ENCODE measurements around the gene SYNE1.

Gene SYNE1

DNA sequence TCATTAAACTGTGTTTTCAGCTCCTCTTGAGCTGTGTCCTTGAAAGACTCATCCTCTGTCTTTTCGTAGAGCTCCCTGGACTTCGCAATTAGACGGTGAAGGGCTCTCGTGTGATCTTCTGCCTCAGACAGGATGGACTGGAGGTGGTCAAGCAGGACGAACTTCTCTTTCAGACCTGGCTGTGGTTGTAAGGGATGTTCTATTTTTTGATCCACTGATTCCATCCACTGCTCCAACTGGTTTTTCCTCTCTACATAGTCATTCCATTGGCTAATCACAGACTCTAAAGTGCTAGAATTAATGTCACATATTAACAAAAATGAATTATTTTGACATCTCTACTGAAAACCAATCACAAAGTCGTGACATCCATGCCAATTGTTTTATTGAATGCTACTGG lies 250.1 kb downstream of the SYNE1 start:
- H3K9me3 Mint-ChIP-seq = no peaks in the 10 kb centered on the region
- no peak for DNase-seq
- H3K36me3 Mint-ChIP-seq (ENCODE audit: low read depth) = no peaks in the 10 kb centered on the region
- no peak overlapping the region for H3K4me3 Mint-ChIP-seq
- H3K4me1 Mint-ChIP-seq (ENCODE audit: low read depth) = no peaks in the 10 kb centered on the region
- peaks cover 23% of the 10 kb centered on the region for H3K27me3 Mint-ChIP-seq
- H3K27ac Mint-ChIP-seq = no peak overlapping the region

DNA sequence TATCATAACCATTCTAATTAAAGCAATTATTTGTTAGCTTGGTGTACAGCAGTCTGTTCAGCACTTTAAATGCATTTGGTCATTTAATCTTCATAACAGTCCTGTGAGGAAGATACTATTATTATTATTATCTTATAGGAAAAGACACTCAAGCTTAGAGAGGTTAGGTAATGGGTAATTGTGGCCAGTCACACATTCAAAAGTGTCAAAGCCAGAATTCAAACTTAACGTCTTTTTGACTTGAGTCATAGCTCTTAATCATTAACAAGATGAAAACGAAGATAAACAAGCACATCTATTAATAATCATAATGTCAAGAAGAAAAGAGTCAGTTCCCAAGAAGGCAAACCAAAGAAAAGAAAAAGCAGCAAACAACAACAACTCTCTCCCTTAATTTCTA lies 251.0 kb downstream of the SYNE1 start:
- no peak overlapping the region for H3K27ac Mint-ChIP-seq
- peaks cover 25% of the 10 kb centered on the region for H3K27me3 Mint-ChIP-seq
- H3K9me3 Mint-ChIP-seq = no peaks in the 10 kb centered on the region
- DNase-seq = no peak
- H3K4me1 Mint-ChIP-seq (ENCODE audit: low read depth) = no peaks in the 10 kb centered on the region
- H3K36me3 Mint-ChIP-seq (ENCODE audit: low read depth) = no peaks in the 10 kb centered on the region
- no peak overlapping the region for H3K4me3 Mint-ChIP-seq

DNA sequence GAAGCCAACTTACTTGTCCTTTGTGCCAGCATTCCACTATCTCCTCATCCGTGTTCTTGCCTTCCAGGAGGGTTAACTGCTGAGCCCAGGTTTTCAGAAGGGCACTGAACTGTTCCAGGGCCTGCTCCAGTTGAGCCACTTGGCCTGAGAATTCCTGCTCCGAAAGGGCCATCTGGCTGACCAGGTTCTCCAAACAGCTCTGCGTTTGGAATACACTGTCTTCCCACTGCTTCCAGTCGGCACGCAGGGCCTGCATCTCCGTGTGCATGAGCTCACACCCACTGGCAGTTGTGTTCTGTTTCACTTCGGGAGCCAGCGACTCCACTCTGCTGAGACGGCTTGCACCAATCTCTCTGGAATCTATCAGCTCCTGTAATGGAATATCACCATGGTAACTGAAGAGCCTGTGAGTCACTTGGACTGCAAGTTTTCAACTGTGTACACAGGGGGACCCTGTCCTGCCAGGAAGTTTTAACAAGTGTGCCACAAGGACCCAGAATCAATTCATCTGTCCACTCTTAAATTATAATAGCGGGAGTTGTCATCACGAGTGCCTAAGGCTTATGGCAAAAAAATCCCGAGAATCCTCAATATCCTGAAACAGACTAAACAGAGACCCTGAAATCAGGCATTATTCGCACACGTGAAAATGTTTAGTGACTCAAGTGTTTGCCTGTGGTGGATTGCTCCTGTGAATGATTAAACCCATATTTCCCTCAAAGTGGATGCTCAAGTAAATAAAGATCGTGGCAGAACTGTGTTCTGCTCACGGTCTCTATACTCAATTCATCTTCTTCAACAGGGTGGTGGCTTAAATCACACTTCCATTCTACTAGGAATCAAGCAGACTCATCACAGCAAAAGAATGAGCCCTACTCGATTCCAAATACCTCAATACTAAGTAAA lies 255.9 kb downstream of the SYNE1 start:
- H3K27me3 Mint-ChIP-seq = peaks cover 15% of the 10 kb centered on the region
- no peaks in the 10 kb centered on the region for H3K9me3 Mint-ChIP-seq
- no peaks in the 10 kb centered on the region for H3K4me1 Mint-ChIP-seq (ENCODE audit: low read depth)
- H3K27ac Mint-ChIP-seq = no peak overlapping the region
- DNase-seq = no peak
- H3K36me3 Mint-ChIP-seq (ENCODE audit: low read depth) = no peaks in the 10 kb centered on the region
- H3K4me3 Mint-ChIP-seq = no peak overlapping the region

DNA sequence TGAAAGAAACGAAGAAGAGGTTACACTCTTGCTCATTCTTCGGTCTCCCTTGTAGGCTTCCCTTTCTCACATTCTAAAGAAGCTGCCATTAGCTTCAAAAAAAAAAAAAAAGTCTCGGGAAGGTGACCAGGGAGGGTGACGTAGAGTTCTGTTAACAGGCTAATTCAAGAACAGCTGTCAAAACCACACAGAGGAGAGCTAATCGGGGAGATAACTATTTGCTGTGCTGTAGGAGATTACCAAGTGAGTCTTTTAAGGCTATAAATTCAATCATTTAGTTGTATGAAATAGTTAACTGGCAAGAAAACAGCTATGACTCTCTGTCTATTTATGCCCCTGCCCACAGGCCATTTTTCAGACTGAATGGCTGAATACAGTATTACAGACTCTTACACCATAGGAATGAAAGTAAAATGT lies 256.8 kb downstream of the SYNE1 start:
- Mint-ChIP-seq H3K27me3 (peaks cover 15% of the 10 kb centered on the region), H3K4me1 (ENCODE audit: low read depth) (no peaks in the 10 kb centered on the region), H3K4me3 (no peak overlapping the region), H3K27ac (no peak overlapping the region), H3K9me3 (no peaks in the 10 kb centered on the region), H3K36me3 (ENCODE audit: low read depth) (no peaks in the 10 kb centered on the region)
- DNase-seq = no peak

DNA sequence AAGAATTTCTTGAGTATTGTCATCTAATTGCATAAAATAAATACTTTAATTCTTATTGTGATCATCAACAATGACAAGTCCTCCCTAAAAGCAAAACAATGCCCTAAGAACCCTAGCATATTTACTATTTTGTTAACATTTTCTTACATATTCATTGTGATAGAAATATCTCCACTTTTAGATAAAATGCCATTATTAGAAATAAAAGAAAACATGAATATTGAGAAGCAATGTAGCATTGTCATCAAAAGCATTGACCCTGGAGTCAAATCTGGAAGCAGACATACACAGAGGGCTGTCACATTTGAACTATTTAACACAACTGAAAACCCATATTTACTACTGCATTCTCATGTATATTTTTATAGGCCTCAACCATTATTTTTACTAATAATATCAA lies 257.7 kb downstream of the SYNE1 start:
- H3K27me3 Mint-ChIP-seq = peaks cover 15% of the 10 kb centered on the region
- no peak for DNase-seq
- H3K4me1 Mint-ChIP-seq (ENCODE audit: low read depth) = no peaks in the 10 kb centered on the region
- no peak overlapping the region for H3K4me3 Mint-ChIP-seq
- no peaks in the 10 kb centered on the region for H3K36me3 Mint-ChIP-seq (ENCODE audit: low read depth)
- no peaks in the 10 kb centered on the region for H3K9me3 Mint-ChIP-seq
- no peak overlapping the region for H3K27ac Mint-ChIP-seq

DNA sequence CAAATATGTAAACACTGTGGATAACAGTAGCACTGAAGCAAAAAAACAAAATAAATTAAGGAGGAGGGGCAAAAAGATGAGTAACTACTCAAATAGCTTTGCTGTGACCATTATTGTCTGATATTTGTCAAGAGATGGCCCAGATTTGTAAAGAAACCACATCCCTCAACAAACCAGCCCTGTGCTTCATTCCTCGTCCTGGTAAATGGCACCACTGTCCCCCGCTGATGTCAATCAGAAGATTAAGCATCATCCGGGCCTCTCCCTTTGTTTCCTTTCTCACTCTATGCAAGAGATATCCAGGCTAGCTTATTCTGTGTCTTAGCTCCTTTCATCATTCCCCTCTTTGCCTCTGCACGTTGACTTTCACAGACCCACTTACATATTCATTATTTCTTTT lies 259.0 kb downstream of the SYNE1 start:
- Mint-ChIP-seq H3K27ac (no peak overlapping the region), H3K36me3 (ENCODE audit: low read depth) (no peaks in the 10 kb centered on the region), H3K27me3 (peaks cover 8% of the 10 kb centered on the region), H3K4me1 (ENCODE audit: low read depth) (no peaks in the 10 kb centered on the region), H3K4me3 (no peak overlapping the region), H3K9me3 (no peaks in the 10 kb centered on the region)
- DNase-seq = no peak

DNA sequence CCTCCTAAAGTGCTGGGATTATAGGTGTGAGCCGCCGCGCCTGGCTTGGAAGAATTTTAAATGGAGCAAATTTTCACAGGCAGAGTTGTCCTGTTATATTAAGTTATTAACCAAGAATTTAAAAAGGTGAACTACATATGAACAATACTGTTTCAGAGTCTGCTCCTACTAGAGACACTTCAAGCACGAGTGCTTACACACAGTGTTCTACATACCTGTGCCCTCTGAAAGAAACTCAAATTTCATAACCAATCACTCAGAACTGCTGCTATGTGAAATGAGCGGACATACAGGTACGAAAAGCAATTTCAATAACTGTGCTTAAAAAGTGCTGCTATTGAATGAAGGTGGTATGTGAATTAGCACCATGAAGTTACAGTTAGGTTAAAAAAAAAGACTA lies 262.0 kb downstream of the SYNE1 start:
- H3K4me3 Mint-ChIP-seq = no peak overlapping the region
- H3K4me1 Mint-ChIP-seq (ENCODE audit: low read depth) = no peaks in the 10 kb centered on the region
- peaks cover 11% of the 10 kb centered on the region for H3K27me3 Mint-ChIP-seq
- no peak for DNase-seq
- H3K36me3 Mint-ChIP-seq (ENCODE audit: low read depth) = no peaks in the 10 kb centered on the region
- H3K9me3 Mint-ChIP-seq = no peaks in the 10 kb centered on the region
- H3K27ac Mint-ChIP-seq = no peak overlapping the region

DNA sequence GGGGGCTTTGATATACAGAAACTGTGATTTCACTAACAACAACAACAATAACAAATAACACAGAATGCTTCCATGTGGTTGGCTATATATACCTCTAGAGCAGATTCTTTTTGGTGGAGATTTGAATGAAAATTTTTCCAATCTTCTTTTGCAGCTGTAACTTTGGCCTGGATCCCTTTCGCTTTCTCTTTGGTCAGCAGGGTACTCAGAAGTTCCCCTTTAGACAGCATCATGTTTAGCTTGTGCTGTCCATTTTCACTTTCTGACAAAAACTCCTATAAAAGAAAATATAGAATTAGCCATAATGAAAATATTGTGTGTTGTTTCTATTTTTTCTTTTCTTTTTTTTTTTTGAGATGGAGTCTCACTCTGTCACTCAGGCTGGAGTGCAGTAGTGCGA lies 264.2 kb downstream of the SYNE1 start:
- H3K4me3 Mint-ChIP-seq = no peak overlapping the region
- H3K36me3 Mint-ChIP-seq (ENCODE audit: low read depth) = no peaks in the 10 kb centered on the region
- H3K4me1 Mint-ChIP-seq (ENCODE audit: low read depth) = no peaks in the 10 kb centered on the region
- no peak overlapping the region for H3K27ac Mint-ChIP-seq
- peaks cover 23% of the 10 kb centered on the region for H3K27me3 Mint-ChIP-seq
- no peak for DNase-seq
- H3K9me3 Mint-ChIP-seq = no peaks in the 10 kb centered on the region

DNA sequence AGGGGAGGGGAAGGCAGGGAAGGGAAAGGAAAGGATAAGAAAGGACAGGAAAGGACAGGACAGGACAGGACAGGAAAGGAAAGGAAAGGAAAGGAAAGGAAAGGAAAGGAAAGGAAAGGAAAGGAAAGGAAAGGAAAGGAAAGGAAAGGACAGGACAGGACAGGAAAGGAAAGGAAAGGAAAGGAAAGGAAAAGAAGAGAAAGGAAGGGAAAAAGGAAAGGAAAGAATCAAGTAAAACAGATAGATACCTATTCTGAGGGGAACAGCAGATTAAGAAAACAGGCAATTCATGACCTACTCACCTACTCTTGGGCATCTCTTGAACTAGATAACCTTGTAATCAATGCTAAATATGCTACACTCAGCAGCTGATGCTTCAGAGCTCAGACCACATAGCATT lies 265.4 kb downstream of the SYNE1 start:
- no peak overlapping the region for H3K4me3 Mint-ChIP-seq
- no peaks in the 10 kb centered on the region for H3K4me1 Mint-ChIP-seq (ENCODE audit: low read depth)
- DNase-seq = no peak
- H3K27me3 Mint-ChIP-seq = peaks cover 23% of the 10 kb centered on the region
- H3K36me3 Mint-ChIP-seq (ENCODE audit: low read depth) = no peaks in the 10 kb centered on the region
- no peak overlapping the region for H3K27ac Mint-ChIP-seq
- no peaks in the 10 kb centered on the region for H3K9me3 Mint-ChIP-seq

DNA sequence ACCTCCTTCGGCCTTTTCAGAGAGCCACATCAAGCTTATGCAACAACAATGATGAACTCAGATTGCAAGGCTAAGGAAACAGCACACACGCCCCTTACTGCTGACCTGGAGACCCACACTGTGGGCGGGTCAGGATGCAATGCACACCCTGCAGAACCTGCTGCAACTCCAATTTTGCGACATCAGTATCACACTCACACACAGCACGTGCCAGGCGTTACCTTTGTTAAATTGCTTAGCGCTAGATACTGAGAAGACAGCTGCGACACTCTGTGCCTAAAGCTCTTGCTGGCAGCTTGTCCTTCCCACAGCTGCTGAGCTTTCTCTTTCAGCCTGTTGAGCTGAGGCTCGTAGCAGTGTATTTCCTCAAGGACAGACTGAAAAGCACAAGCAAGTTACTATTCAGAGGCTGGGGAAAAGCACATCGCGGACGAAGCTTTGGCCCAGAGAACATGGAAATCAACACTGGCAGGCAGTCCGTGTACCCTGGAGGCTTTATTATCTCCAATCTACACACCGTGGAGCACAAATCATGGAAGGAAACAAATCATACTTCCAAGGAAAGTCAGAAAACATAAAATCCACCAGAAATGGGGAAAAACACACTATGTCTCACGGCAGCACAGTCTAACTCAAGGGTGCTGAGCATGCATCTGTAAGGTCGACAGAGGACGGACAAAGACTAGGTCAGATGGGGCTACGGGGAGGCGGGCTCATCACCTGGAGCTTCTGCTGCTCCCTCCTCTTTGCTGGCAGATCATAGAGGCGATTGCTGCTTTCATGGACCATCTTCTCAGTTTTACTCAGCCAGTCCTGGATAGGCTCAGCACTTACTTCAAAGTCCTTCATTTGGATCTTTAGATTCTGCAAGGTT lies 268.2 kb downstream of the SYNE1 start:
- Mint-ChIP-seq H3K4me3 (no peak overlapping the region), H3K4me1 (ENCODE audit: low read depth) (no peaks in the 10 kb centered on the region), H3K27ac (no peak overlapping the region), H3K27me3 (peaks cover 28% of the 10 kb centered on the region), H3K36me3 (ENCODE audit: low read depth) (no peaks in the 10 kb centered on the region), H3K9me3 (no peaks in the 10 kb centered on the region)
- no peak for DNase-seq

DNA sequence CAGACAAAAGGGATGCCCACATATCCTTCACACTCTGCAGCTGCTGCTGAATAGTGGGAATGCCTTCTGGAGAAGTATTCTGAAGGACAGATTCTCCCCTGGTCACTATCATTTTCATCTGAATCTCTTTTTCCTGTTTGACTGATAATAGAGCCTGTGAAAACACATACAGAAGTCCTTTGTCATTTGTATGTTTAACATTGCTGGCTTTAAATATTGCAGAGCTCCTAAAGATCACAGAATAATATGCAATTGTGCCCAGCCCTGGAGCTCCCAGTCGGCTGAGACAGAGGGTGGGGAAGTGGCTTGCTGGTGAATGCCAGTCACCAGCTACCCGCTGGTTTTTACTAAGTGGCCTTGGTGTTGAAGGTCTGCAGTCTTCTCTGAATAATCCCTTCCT lies 272.3 kb downstream of the SYNE1 start:
- DNase-seq = no peak

DNA sequence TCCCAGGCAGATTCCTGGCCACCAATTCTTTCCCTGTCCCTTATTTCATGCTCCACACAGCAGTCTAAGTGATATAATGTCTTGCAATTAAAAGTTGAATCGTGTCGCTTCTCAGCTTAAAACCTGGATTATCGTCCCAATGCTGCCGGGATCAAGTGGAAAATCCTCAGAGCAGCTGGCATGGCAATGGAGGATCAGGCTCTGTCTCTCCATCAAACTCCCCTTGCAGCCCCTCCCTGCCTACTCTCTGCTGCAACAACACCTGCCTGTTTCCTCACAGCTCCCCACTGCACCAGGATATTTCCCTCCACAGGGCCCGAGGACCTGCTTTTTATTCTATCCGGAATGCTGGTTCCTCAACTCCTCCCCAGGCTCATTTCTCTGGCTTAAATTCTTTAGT lies 277.1 kb downstream of the SYNE1 start:
- no peak overlapping the region for H3K27ac Mint-ChIP-seq

More for the DNA sequence above, 272.3 kb downstream of the SYNE1 start:
- Mint-ChIP-seq H3K36me3 (ENCODE audit: low read depth) (no peaks in the 10 kb centered on the region), H3K4me3 (no peak overlapping the region), H3K4me1 (ENCODE audit: low read depth) (no peaks in the 10 kb centered on the region), H3K27me3 (peaks cover 24% of the 10 kb centered on the region), H3K27ac (no peak overlapping the region), H3K9me3 (no peaks in the 10 kb centered on the region)

DNA sequence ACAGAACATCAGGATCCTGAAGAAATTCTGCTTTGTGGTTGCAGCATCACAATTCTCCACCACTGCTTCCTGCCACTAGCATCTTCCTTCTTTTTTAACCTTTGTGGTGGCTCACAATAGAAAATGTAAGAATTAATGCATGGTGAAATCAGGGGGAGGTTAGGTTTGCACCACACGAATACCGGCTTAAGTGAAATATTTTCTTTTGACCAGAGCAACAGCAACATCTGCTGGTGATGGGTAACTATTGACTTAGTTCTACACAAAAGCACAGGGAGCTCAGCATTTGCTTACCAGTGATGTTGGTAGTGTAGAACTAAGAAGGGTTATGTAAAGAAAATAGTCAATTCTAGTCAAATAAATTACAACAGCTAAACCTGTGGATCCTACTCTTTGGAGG lies 280.5 kb downstream of the SYNE1 start:
- Mint-ChIP-seq H3K4me1 (ENCODE audit: low read depth) (peaks cover 2% of the 10 kb centered on the region), H3K27me3 (no peaks in the 10 kb centered on the region), H3K36me3 (ENCODE audit: low read depth) (no peaks in the 10 kb centered on the region), H3K4me3 (no peak overlapping the region), H3K9me3 (no peaks in the 10 kb centered on the region), H3K27ac (no peak overlapping the region)
- no peak for DNase-seq

More for the DNA sequence above, 277.1 kb downstream of the SYNE1 start:
- Mint-ChIP-seq H3K27me3 (peaks cover 7% of the 10 kb centered on the region), H3K4me1 (ENCODE audit: low read depth) (peaks cover 2% of the 10 kb centered on the region), H3K4me3 (no peak overlapping the region), H3K36me3 (ENCODE audit: low read depth) (no peaks in the 10 kb centered on the region), H3K9me3 (no peaks in the 10 kb centered on the region)
- no peak for DNase-seq

DNA sequence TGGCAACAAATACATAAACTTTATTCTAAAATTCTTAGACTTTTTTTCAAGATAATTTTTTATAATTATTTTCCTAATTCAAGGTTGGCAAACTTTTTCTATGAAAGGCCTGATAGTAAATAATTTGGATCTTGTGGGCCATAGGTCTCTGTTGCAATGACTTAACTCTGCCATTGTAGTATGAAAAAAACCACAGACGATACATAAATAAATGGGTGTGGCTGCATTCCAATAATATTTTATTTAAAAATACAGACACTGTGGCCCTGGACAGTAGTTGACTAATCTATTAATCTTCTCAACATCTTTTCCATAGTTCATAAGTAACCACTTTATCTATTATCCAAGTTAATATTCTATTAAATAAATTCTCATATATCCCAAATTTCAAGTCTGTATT lies 281.1 kb downstream of the SYNE1 start:
- H3K36me3 Mint-ChIP-seq (ENCODE audit: low read depth) = no peaks in the 10 kb centered on the region
- no peak overlapping the region for H3K27ac Mint-ChIP-seq
- H3K4me3 Mint-ChIP-seq = no peak overlapping the region
- H3K4me1 Mint-ChIP-seq (ENCODE audit: low read depth) = peaks cover 2% of the 10 kb centered on the region
- H3K9me3 Mint-ChIP-seq = no peaks in the 10 kb centered on the region
- no peaks in the 10 kb centered on the region for H3K27me3 Mint-ChIP-seq
- no peak for DNase-seq

DNA sequence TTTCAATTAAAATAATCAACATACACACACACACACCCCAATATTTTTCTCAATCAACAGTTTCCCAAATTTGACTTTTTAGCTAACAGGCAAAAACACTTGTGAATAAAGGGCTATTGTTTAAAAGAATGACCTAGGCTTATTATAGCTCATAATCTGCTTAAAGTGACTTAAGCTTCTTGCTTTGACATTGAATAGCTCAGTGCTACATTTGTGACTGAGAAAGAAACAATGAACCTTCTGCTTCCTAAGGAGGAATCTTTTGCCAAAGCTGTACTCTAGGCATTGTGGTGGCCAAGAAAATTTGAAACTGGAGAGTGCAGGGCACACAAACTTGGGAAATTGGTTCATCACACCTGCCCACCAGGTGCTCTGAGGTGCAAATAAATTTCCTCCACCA lies 282.0 kb downstream of the SYNE1 start:
- no peaks in the 10 kb centered on the region for H3K36me3 Mint-ChIP-seq (ENCODE audit: low read depth)
- DNase-seq = no peak

More for the DNA sequence above, 282.0 kb downstream of the SYNE1 start:
- H3K9me3 Mint-ChIP-seq = no peaks in the 10 kb centered on the region
- peaks cover 2% of the 10 kb centered on the region for H3K4me1 Mint-ChIP-seq (ENCODE audit: low read depth)
- no peak overlapping the region for H3K4me3 Mint-ChIP-seq
- H3K27me3 Mint-ChIP-seq = no peaks in the 10 kb centered on the region
- no peak overlapping the region for H3K27ac Mint-ChIP-seq
